Caki2 (cell line): Measurements from ENCODE around the gene ASAP2. TPM values are rescaled to one million over a fixed set of nuclear protein-coding genes. Genes with fewer than 3 reads are reported as not detected.

ENCODE experiments used
- DNase-seq: peaks from one replicate; pipeline ENCODE4 v3.0.0-alpha.2; 2015; ENCODE audit warnings: low read depth
- in situ Hi-C: cut with HindIII; loops from 2 replicates; pipeline ENCODE4 v1.10.0; 2016; ENCODE audit warnings: low sequenced_read_pairs, low pct_unique_long_range_greater_than_20kb, mixed read lengths
- total RNA-seq: library from RNA; depleted of rRNA; stranded (reverse); fragments of >200 nt; shearing (Covaris generic); gene quantifications from 2 replicates; pipeline ENCODE4 v1.2.3, GENCODE V29; 2014; ENCODE audit warnings: low replicate concordance

ASAP2 gene
- total RNA-seq, 1 experiment from 2014 or later = 33.8 TPM

- no peak for DNase-seq
- in situ Hi-C loops = no loop called here
These were observed 206.2 kb downstream of the ASAP2 start for GRCh38 chr2:9412781-9413180.

- in situ Hi-C loops = no loop called here
- DNase-seq = no peak
These were observed 209.0 kb downstream of the ASAP2 start for GRCh38 chr2:9415516-9416169.

GRCh38 chr2:9416267-9416961 is 209.8 kb downstream of the ASAP2 start:
- in situ Hi-C loops = no loop called here

GRCh38 chr2:9416962-9417316 is 210.3 kb downstream of the ASAP2 start:
- no peak for DNase-seq

More at GRCh38 chr2:9416267-9416961, 209.8 kb downstream of the ASAP2 start:
- DNase-seq = no peak

GRCh38 chr2:9417725-9418124 is 211.1 kb downstream of the ASAP2 start:
- in situ Hi-C loops = no loop called here
- DNase-seq = no peak

More at GRCh38 chr2:9416962-9417316, 210.3 kb downstream of the ASAP2 start:
- in situ Hi-C loops = no loop called here

GRCh38 chr2:9418746-9419145 is 212.1 kb downstream of the ASAP2 start:
- in situ Hi-C loops = no loop called here

GRCh38 chr2:9419541-9419940 is 212.9 kb downstream of the ASAP2 start:
- no peak for DNase-seq
- in situ Hi-C loops = no loop called here

More at GRCh38 chr2:9418746-9419145, 212.1 kb downstream of the ASAP2 start:
- no peak for DNase-seq

- no peak for DNase-seq
- in situ Hi-C loops = no loop called here
These were observed 213.9 kb downstream of the ASAP2 start for GRCh38 chr2:9420495-9420894.

- DNase-seq = no peak
- in situ Hi-C loops = no loop called here
These were observed 215.9 kb downstream of the ASAP2 start for GRCh38 chr2:9422321-9423099.

GRCh38 chr2:9423100-9423921 is 216.7 kb downstream of the ASAP2 start, which contains the start of the genes CPSF3 and ITGB1BP1:
Gene CPSF3 (plus strand): TSS chr2:9423654. CDS start chr2:9423774, 120 bp downstream.
Gene ITGB1BP1 (minus strand): TSS chr2:9423528. CDS start chr2:9418697, 4,831 bp downstream.
- peak; percentile 95 for DNase-seq
- in situ Hi-C loops = no loop called here

GRCh38 chr2:9423922-9424272 is 217.3 kb downstream of the ASAP2 start:
- DNase-seq = peak; percentile 14
- in situ Hi-C loops = no loop called here

GRCh38 chr2:9424447-9425164 is 218.0 kb downstream of the ASAP2 start:
- in situ Hi-C loops = no loop called here
- no peak for DNase-seq

GRCh38 chr2:9428965-9429577 is 222.5 kb downstream of the ASAP2 start:
- in situ Hi-C loops = no loop called here
- DNase-seq = no peak

- in situ Hi-C loops = no loop called here
- DNase-seq = no peak
These were observed 224.0 kb downstream of the ASAP2 start for GRCh38 chr2:9430316-9431293.

GRCh38 chr2:9434489-9434888 is 227.9 kb downstream of the ASAP2 start:
- no peak for DNase-seq
- in situ Hi-C loops = no loop called here

GRCh38 chr2:9439536-9439935 is 232.9 kb downstream of the ASAP2 start:
- in situ Hi-C loops = no loop called here

More at GRCh38 chr2:9439536-9439935, 232.9 kb downstream of the ASAP2 start:
- no peak for DNase-seq
